Hindlimb muscle (tissue), 1 donor: Measurements from ENCODE around the gene GNL2. TPM values are rescaled to one million over a fixed set of nuclear protein-coding genes. Genes with fewer than 3 reads are reported as not detected.
"Not testable (repeated sequence)": the region's sequence is repeated elsewhere in the genome, so short reads cannot be mapped to it uniquely, and the experiment has no call there.

Experiments
- DNase-seq: peaks from one replicate; pipeline ENCODE4 v3.0.0-alpha.2; 2013
- polyA plus RNA-seq: library from polyadenylated mRNA; unstranded; fragments of 120-200 nt; gene quantifications from one replicate; pipeline ENCODE4 v1.2.1, GENCODE V29; 2013; ENCODE audit not compliant: insufficient read length

Gene GNL2
- polyA plus RNA-seq, 1 donor: 45.7 TPM

- no peak for DNase-seq
Observed at GRCh38 chr1:37559080-37559479, 36.7 kb downstream of the GNL2 start.

GRCh38 chr1:37558411-37558810 lies 37.3 kb downstream of the GNL2 start:
- no peak for DNase-seq

DNA sequence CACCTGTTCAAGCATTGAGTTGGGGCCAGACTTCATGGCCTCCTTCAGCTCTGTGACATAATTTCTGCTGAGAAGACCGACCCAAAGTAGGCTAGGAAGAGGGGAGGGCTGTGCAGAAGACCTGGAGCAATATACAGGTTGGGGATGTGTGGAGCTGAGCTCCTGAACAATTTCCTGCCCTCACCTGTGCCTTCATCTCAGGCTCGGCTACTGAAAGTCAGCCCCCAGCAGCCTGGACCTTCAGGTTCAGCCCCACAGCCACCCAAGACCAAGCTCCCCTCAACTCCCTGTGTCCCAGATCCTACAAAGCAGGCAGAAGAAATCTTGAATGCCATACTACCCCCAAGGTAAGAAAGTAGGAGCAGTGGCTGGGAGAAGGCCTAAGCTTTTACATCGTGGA lies 38.3 kb downstream of the GNL2 start:
- DNase-seq: no peak

GRCh38 chr1:37556712-37557196 lies 39.0 kb downstream of the GNL2 start, which contains the start of gene DNALI1:
Gene DNALI1, plus strand, starts transcription at chr1:37556940. Its CDS starts 55 bp downstream, at chr1:37556995.
- peak; percentile 56 for DNase-seq

DNA sequence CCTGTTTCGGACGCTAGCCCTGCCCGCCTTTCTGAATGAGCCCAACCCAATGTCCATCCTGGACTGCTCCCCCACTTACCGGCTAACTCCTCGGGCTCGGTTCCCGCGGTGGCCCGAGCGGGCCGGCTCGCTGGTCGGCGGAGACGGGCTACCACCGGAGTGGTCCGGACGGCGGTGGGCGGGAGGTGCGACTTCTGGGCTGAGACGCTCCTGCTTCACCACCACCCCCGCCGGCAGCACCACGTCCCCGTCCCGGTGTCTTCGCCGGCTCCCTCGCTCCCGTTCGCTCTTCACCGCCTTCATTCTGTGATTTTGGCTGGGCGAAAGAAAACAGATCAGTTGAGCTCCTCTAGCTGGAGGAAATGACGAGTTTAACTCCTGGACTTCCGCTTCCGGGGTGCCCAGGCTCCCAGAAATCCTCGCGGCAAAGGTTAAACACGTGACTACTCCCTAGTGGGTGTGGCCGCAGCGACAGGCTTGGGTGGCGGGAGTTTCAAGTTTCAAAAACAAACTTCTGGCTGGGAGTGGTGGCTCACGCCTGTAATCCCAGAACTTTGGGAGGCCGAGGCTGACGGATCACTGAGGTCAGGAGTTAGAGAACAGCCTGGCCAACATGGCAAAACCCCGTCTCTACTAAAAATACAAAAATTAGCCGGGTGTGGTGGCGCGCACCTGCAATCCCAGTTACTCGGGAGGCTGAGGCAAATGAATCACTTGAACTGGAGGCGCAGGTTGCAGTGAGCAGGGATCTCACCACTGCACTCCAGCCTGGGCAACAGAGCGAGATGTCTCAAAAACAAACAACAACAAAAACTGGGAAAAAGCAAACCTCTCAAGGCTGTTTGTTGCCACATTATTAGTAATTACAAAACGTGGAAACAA lies 41.6 kb downstream of the GNL2 start, which contains the start of gene SNIP1:
Gene SNIP1 (minus strand): TSS at position 367 of the 882 bp plus-strand sequence. CDS start 64 bp downstream, at position 303.
- DNase-seq: peak; percentile 92

GRCh38 chr1:37553598-37553926 lies 42.2 kb downstream of the GNL2 start:
- DNase-seq: no peak

DNA sequence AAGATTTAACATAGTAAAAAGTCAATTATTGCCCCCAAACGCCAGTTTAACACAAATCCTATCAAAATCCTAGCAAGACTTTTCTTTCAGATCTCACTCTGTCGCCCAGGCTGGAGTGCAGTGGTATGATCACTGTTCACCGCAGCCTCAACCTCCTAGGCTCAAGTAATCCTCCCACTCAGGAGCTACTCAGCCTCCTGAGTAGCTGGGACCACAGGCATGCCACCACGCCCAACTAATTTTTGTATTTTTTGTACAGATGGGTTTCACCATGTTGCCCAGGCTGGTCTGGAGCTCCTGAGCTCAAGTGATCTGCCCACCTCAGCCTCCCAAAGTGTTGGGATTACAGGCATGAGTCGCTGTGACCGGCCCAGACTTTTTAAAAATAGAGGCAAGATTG lies 46.4 kb downstream of the GNL2 start:
- no peak for DNase-seq

DNA sequence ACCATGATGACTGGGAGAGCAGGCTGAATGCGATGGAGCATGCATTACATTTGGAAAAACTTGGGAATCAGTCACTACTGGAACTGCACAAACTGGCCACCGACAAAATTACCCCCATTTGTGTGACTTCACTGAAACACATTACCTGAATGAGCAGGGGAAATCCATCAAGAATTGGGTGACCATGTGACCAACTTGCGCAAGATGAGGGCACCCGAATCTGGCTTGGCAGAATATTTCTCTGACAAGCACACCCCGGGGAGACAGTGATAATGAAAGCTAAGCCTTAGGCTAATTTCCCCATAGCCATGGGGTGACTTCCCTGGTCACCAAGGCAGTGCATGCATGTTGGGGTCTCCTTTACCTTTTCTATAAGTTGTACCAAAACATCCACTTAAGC lies 50.7 kb downstream of the GNL2 start:
- DNase-seq: no peak

DNA sequence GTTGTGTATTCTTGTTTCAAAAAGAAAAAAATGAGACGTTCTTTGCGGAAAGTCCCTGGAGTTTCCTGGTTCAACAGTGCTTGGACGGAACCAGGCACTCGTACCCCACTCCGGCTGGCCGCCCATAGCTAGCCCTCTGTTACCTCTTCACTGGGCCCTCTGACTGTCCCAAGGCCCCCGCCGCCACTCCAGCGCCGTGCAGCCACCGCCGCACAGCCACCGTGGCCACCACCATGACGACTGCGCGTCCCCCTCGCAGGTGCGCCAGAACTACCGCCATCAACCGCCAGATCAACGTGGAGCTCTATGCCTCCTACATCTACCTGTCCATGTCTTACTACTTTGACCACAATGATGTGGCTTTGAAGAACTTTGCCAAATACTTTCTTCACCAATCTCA lies 51.2 kb downstream of the GNL2 start:
- DNase-seq: no peak

GRCh38 chr1:37540036-37540785 lies 55.5 kb downstream of the GNL2 start:
- no peak for DNase-seq

DNA sequence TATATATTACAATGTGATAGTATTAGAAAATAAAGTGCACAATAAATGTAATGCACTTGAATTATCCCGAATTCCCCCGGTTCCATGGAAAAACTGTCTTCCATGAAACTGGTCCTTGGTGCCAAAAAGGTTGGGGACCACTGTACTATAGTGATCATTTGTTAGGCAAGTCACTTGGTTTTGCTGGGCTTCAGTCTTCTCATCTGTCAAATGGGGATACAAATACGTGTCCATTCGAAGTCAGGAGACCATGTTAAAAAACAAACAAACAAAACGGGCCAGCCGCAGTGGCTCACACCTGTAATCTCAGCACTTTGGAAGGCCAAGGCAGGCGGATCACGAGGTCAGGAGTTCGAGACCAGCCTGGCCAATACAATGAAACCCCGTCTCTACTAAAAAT lies 56.6 kb downstream of the GNL2 start:
- not testable (repeated sequence) for DNase-seq

DNA sequence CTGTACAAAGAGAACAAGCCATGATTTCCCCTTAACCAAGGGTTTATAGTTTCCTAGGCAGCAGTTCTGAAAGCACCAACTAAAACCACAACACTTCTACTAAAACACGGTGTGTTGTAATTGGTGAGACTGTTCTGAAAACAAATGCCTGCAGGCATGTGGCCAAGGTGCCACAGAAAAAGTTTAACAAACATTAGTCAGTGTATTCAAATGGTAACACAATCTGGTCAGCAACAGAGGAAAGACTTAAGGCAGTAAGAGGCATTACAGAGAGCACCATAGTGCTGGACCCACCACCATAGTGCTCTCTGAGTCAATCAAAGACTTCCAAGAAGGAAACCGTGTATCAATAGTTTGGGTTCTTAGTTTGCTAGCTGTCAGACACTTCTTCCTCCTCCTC lies 58.4 kb downstream of the GNL2 start:
- DNase-seq: no peak

- no peak for DNase-seq
Observed at GRCh38 chr1:37533317-37534093, 62.2 kb downstream of the GNL2 start.

DNA sequence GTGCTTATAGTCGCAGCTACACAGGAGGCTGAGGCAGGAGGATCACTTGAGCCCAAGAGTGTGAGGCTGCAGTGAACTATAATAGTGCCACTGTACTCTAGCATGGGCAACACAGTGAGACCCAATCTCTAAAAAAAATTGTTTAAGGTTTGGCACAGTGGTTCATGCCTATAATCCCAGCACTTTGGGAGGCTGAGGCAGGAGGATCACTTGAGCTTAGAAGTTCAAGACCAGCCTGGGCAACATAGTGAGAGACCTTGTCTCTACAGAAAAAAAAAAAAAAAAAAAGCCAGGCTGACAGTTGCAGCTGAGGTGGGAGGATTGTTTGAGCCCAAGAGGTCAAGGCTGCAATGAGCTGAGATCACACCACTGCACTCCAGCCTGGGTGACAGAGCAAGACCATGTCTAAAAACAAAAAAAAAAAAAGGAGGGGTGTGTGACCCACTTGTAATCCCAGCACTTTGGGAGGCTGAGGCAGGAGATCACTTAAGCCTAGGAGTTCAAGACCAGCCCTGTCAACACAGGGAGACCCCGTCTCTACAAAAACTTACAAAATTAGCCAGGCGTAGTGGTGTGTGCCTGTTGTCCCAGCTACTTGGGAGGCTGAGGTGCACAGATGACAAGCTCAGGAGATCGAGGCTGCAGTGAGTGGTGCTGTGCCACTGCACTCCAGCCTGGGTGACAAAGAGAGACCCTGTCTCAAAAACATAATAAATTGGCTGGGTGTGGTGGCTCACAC lies 63.1 kb downstream of the GNL2 start:
- DNase-seq: not testable (repeated sequence)

- not testable (repeated sequence) for DNase-seq
Observed at GRCh38 chr1:37529888-37530287, 65.8 kb downstream of the GNL2 start.

DNA sequence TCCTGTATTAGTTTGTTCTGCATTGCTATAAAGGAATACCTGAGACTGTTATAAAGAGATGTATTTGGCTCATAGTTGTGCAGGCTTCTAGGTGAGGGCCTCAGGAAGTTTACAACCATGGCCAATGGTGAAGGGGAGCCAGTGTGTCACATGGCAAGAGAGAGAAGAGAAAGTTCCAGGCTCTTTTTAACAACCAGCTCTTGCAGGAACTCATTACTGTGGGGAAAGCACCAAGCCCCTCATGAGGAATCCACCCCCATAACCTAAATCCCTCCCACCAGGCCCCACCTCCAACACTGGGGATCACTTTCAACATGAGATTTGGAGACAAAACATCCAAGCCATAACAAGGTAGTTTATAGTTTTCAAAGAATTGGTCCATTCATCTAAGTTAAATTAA lies 76.1 kb downstream of the GNL2 start:
- DNase-seq: no peak

GRCh38 chr1:37518929-37519328 lies 76.8 kb downstream of the GNL2 start:
- not testable (repeated sequence) for DNase-seq

- DNase-seq: not testable (repeated sequence)
Observed at GRCh38 chr1:37518241-37518640, 77.5 kb downstream of the GNL2 start.

DNA sequence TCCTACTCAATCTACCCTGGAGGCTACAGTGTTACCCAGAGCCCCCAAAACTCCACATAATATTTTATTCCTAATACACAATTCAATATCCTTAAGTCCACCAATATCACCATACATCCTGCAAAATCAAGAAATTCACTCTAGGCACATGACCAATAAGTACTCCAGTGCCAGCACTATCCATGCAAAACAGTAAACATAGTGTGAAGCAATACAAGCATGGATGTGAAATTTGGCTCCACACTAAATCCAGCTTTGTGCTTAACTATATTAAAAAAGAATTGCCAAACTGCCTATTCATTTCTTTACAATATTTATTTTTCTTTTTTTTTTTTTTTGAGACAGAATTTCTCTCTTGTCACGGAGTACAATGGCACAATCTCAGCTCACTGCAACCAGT lies 78.2 kb downstream of the GNL2 start:
- no peak for DNase-seq
